Activated T-helper 1 cell treated with anti-CD3 and anti-CD28 coated beads, Interleukin-12 subunit alpha, Interleukin-12 subunit beta, Interleukin-2, Interleukin-4 antibody, amounts not matched to agents 30 ng/mL and 10 ng/mL and 1 ng/mL, durations not matched to agents 14 hours and 24 hours and 36 hours (primary cell): ENCODE measurements around the gene OLAH. TPM values are rescaled to one million over a fixed set of nuclear protein-coding genes. Genes with fewer than 3 reads are reported as not detected.
A peak's percentile ranks its signal among the peaks of the same experiment; 100 is the strongest.

Experiments used
- DNase-seq: peaks from one replicate; pipeline ENCODE4 v3.0.0; 2021; ENCODE audit warnings: low spot score
- H3K27ac Mint-ChIP-seq: one replicate; pipeline ENCODE4 v1.8.0; 2021; ENCODE audit warnings: mild to moderate bottlenecking, mixed read lengths
- H3K27me3 Mint-ChIP-seq: one replicate; pipeline ENCODE4 v1.8.0; 2022; ENCODE audit warnings: mild to moderate bottlenecking, moderate library complexity, mixed read lengths; ENCODE audit not compliant: insufficient read depth
- H3K36me3 Mint-ChIP-seq: one replicate; pipeline ENCODE4 v1.8.0; 2021; ENCODE audit warnings: low read depth, mixed read lengths
- H3K4me1 Mint-ChIP-seq: one replicate; pipeline ENCODE4 v1.8.0; 2021; ENCODE audit warnings: low read depth, mixed read lengths
- H3K4me3 Mint-ChIP-seq: one replicate; pipeline ENCODE4 v1.8.0; 2021; ENCODE audit warnings: mild to moderate bottlenecking, moderate library complexity, mixed read lengths
- H3K9me3 Mint-ChIP-seq: one replicate; pipeline ENCODE4 v1.8.0; 2021; ENCODE audit warnings: mixed read lengths
- intact Hi-C: fragments of 100-400 bp; cut with micrococcal nuclease; formaldehyde crosslinking; loops from one replicate; pipeline ENCODE4 v1.15.1; 2024
- total RNA-seq: library from RNA; stranded (reverse); gene quantifications from 2 replicates; pipeline ENCODE4 v1.2.3, GENCODE V29; 2022

OLAH gene
- total RNA-seq, 1 donor from 2014 or later, result 0.88 TPM

- no peaks in the 10 kb centered on the region for H3K36me3 Mint-ChIP-seq
- H3K27ac Mint-ChIP-seq, result no peak overlapping the region
- H3K27me3 Mint-ChIP-seq, result peaks cover 10% of the 10 kb centered on the region
- no peaks in the 10 kb centered on the region for H3K9me3 Mint-ChIP-seq
- H3K4me1 Mint-ChIP-seq, result peaks cover 5% of the 10 kb centered on the region
- no peak overlapping the region for H3K4me3 Mint-ChIP-seq
- no peak for DNase-seq
- intact Hi-C loops, result no loop called here
Observed at GRCh38 chr10:15084502-15084922, 40.8 kb downstream of the OLAH start.

GRCh38 chr10:15088428-15089261 is 44.9 kb downstream of the OLAH start, which contains the start of gene ACBD7:
Gene ACBD7 (minus strand): TSS chr10:15088776. CDS start chr10:15088728, 48 bp downstream.
- H3K36me3 Mint-ChIP-seq, result no peaks in the 10 kb centered on the region
- DNase-seq, result peak; percentile 81
- peak within 1 kb of the TSS; percentile 69 for H3K4me3 Mint-ChIP-seq
- H3K9me3 Mint-ChIP-seq, result no peaks in the 10 kb centered on the region
- H3K27ac Mint-ChIP-seq, result no peak within 1 kb of the TSS
- H3K4me1 Mint-ChIP-seq, result peaks cover 5% of the 10 kb centered on the region
- intact Hi-C loops, result loop anchor here (1.0 to 5.0 kb wide), 2 partner anchors 9 to 1181 kb away; partner anchors contain the start of gene RPP38
- H3K27me3 Mint-ChIP-seq, result peaks cover 12% of the 10 kb centered on the region

GRCh38 chr10:15091418-15091817 is 47.7 kb downstream of the OLAH start:
- Mint-ChIP-seq H3K27ac (no peak overlapping the region), H3K27me3 (peaks cover 16% of the 10 kb centered on the region), H3K4me1 (peaks cover 5% of the 10 kb centered on the region), H3K36me3 (no peaks in the 10 kb centered on the region), H3K9me3 (no peaks in the 10 kb centered on the region), H3K4me3 (no peak overlapping the region)
- no peak for DNase-seq
- intact Hi-C loops, result no loop called here

- intact Hi-C loops, result no loop called here
- DNase-seq, result no peak
- peaks cover 14% of the 10 kb centered on the region for H3K4me1 Mint-ChIP-seq
- H3K36me3 Mint-ChIP-seq, result peaks cover 5% of the 10 kb centered on the region
- peaks cover 12% of the 10 kb centered on the region for H3K27me3 Mint-ChIP-seq
- no peak overlapping the region for H3K4me3 Mint-ChIP-seq
- no peaks in the 10 kb centered on the region for H3K9me3 Mint-ChIP-seq
- no peak overlapping the region for H3K27ac Mint-ChIP-seq
Observed at GRCh38 chr10:15092855-15093408, 49.2 kb downstream of the OLAH start.

GRCh38 chr10:15096661-15097010 is 52.9 kb downstream of the OLAH start:
- H3K4me1 Mint-ChIP-seq, result peaks cover 29% of the 10 kb centered on the region
- intact Hi-C loops, result loop anchor here (1.0 to 5.0 kb wide), 9 partner anchors 8 to 449 kb away; partner anchors contain the start of genes ACBD7, CDNF, DCLRE1C and HSPA14
- no peaks in the 10 kb centered on the region for H3K9me3 Mint-ChIP-seq
- DNase-seq, result no peak
- H3K27ac Mint-ChIP-seq, result peak overlapping the region; percentile 56
- H3K4me3 Mint-ChIP-seq, result peak overlapping the region; percentile 100
- peaks cover 12% of the 10 kb centered on the region for H3K27me3 Mint-ChIP-seq
- peaks cover 11% of the 10 kb centered on the region for H3K36me3 Mint-ChIP-seq

GRCh38 chr10:15097011-15097812 is 53.5 kb downstream of the OLAH start, which contains the start of gene RPP38:
Gene RPP38 (plus strand): TSS chr10:15097355. CDS start chr10:15103315, 5,960 bp downstream.
- intact Hi-C loops, result loop anchor here (1.0 to 5.0 kb wide), 9 partner anchors 9 to 450 kb away; partner anchors contain the start of genes ACBD7, CDNF, DCLRE1C and HSPA14
- H3K4me1 Mint-ChIP-seq, result peaks cover 29% of the 10 kb centered on the region
- H3K27me3 Mint-ChIP-seq, result peaks cover 10% of the 10 kb centered on the region
- no peaks in the 10 kb centered on the region for H3K9me3 Mint-ChIP-seq
- peak within 1 kb of the TSS; percentile 99 for H3K27ac Mint-ChIP-seq
- H3K4me3 Mint-ChIP-seq, result peak within 1 kb of the TSS; percentile 100
- H3K36me3 Mint-ChIP-seq, result peaks cover 16% of the 10 kb centered on the region
- peak; percentile 94 for DNase-seq

- no peak overlapping the region for H3K27ac Mint-ChIP-seq
- DNase-seq, result no peak
- peaks cover 4% of the 10 kb centered on the region for H3K27me3 Mint-ChIP-seq
- peaks cover 30% of the 10 kb centered on the region for H3K36me3 Mint-ChIP-seq
- H3K9me3 Mint-ChIP-seq, result no peaks in the 10 kb centered on the region
- peaks cover 29% of the 10 kb centered on the region for H3K4me1 Mint-ChIP-seq
- intact Hi-C loops, result loop anchor here (5.0 kb wide), 1 partner anchor 453 kb away; no protein-coding TSS in a partner anchor
- peak overlapping the region; percentile 32 for H3K4me3 Mint-ChIP-seq
Observed at GRCh38 chr10:15099886-15100285, 56.1 kb downstream of the OLAH start.

- peaks cover 33% of the 10 kb centered on the region for H3K36me3 Mint-ChIP-seq
- no peaks in the 10 kb centered on the region for H3K27me3 Mint-ChIP-seq
- H3K27ac Mint-ChIP-seq, result peak overlapping the region; percentile 24
- DNase-seq, result no peak
- H3K9me3 Mint-ChIP-seq, result no peaks in the 10 kb centered on the region
- intact Hi-C loops, result no loop called here
- peaks cover 20% of the 10 kb centered on the region for H3K4me1 Mint-ChIP-seq
- H3K4me3 Mint-ChIP-seq, result no peak overlapping the region
Observed at GRCh38 chr10:15103513-15103912, 59.8 kb downstream of the OLAH start.

GRCh38 chr10:15106352-15107013 is 62.7 kb downstream of the OLAH start:
- peaks cover 36% of the 10 kb centered on the region for H3K36me3 Mint-ChIP-seq
- H3K27ac Mint-ChIP-seq, result no peak overlapping the region
- peak; percentile 47 for DNase-seq
- H3K27me3 Mint-ChIP-seq, result no peaks in the 10 kb centered on the region
- H3K9me3 Mint-ChIP-seq, result no peaks in the 10 kb centered on the region
- intact Hi-C loops, result loop anchor here (1.0 to 5.0 kb wide), 7 partner anchors 9 to 916 kb away; partner anchors contain the start of genes DCLRE1C, FAM171A1, NMT2 and RPP38
- H3K4me1 Mint-ChIP-seq, result peaks cover 7% of the 10 kb centered on the region
- H3K4me3 Mint-ChIP-seq, result no peak overlapping the region

- intact Hi-C loops, result no loop called here
- DNase-seq, result no peak
- Mint-ChIP-seq H3K27me3 (no peaks in the 10 kb centered on the region), H3K27ac (no peak overlapping the region), H3K9me3 (no peaks in the 10 kb centered on the region), H3K36me3 (peaks cover 17% of the 10 kb centered on the region), H3K4me1 (no peaks in the 10 kb centered on the region), H3K4me3 (no peak overlapping the region)
Observed at GRCh38 chr10:15112657-15113056, 68.9 kb downstream of the OLAH start.

- H3K4me3 Mint-ChIP-seq, result no peak overlapping the region
- intact Hi-C loops, result no loop called here
- no peaks in the 10 kb centered on the region for H3K4me1 Mint-ChIP-seq
- H3K9me3 Mint-ChIP-seq, result no peaks in the 10 kb centered on the region
- no peak overlapping the region for H3K27ac Mint-ChIP-seq
- no peak for DNase-seq
- no peaks in the 10 kb centered on the region for H3K27me3 Mint-ChIP-seq
- peaks cover 15% of the 10 kb centered on the region for H3K36me3 Mint-ChIP-seq
Observed at GRCh38 chr10:15113766-15114165, 70.0 kb downstream of the OLAH start.

- Mint-ChIP-seq H3K4me3 (no peak overlapping the region), H3K9me3 (no peaks in the 10 kb centered on the region), H3K27me3 (no peaks in the 10 kb centered on the region), H3K27ac (no peak overlapping the region), H3K36me3 (peaks cover 22% of the 10 kb centered on the region), H3K4me1 (no peaks in the 10 kb centered on the region)
- DNase-seq, result no peak
- intact Hi-C loops, result no loop called here
Observed at GRCh38 chr10:15116225-15116624, 72.5 kb downstream of the OLAH start.
